ENCODE data around the gene VWF. TPM values are rescaled to one million over a fixed set of nuclear protein-coding genes. Genes with fewer than 3 reads are reported as not detected.

Gene VWF
- total and polyA plus RNA-seq, 9 donors = 37.9 to 278 (median 107) TPM

DNA sequence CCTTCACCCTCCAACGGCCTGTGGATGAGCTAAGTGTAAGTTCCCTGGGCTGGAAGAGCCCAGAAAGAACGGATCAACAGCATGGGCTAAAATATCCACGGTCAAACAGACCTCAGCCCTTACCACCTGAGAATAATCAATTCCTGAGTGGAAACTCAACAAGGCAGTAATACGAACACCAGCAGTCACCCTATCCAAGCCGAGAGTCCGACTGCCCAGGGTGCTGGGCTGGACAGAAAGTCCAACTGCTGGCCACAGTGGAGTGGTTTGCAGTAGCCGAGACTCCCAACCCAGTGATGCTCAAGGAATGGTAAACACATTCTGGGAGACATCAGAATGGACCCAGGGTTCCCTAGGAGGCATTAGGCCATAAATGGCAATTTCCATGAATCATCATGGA lies 216.2 kb downstream of the VWF start:
- Histone ChIP-seq H3K27me3 (no peaks in the 10 kb centered on the region), H3K4me1 (ENCODE audit: insufficient read depth) (no peaks in the 10 kb centered on the region), H3K36me3 (no peaks in the 10 kb centered on the region), H3K9me3 (no peaks in the 10 kb centered on the region), H3K4me3 (no peak overlapping the region), H3K27ac (no peak overlapping the region)
- DNase-seq = no peak
- 74 to 81% (median 76%) methylated on average over 7 of the region's 7 CpGs for WGBS, 3 donors
- TF ChIP-seq, protein P1, sequence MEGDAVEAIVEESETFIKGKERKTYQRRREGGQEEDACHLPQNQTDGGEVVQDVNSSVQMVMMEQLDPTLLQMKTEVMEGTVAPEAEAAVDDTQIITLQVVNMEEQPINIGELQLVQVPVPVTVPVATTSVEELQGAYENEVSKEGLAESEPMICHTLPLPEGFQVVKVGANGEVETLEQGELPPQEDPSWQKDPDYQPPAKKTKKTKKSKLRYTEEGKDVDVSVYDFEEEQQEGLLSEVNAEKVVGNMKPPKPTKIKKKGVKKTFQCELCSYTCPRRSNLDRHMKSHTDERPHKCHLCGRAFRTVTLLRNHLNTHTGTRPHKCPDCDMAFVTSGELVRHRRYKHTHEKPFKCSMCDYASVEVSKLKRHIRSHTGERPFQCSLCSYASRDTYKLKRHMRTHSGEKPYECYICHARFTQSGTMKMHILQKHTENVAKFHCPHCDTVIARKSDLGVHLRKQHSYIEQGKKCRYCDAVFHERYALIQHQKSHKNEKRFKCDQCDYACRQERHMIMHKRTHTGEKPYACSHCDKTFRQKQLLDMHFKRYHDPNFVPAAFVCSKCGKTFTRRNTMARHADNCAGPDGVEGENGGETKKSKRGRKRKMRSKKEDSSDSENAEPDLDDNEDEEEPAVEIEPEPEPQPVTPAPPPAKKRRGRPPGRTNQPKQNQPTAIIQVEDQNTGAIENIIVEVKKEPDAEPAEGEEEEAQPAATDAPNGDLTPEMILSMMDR (IDR thresholded peaks at IDR 0.05) = no peak
- TF ChIP-seq POLR2A (IDR thresholded peaks at IDR 0.05) (no peak), EP300 (IDR thresholded peaks at IDR 0.05) (no peak)
- intact Hi-C loops (cut with DNase I) = no loop called here

DNA sequence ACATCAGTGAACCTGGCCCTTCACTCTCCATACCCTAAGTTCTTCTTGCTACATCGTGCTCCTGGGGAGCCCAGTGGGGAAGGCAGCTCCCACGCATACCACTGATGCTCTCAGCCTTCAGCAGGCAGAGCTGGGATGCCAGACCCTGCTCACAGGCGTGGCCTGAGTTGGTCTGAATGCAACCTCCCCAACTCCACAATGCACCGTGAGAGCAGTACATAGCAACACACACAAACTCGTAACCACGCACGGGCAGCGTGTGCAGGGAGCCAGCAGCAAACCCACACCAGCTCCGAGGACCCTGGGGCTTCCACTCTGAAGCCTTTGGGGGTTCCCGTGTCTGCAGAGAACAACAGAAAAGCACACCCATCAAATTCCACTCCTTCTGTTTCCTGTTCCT lies 216.7 kb downstream of the VWF start:
- intact Hi-C loops (cut with DNase I) = no loop called here
- no peak overlapping the region for H3K4me3 ChIP-seq
- TF ChIP-seq EP300 (IDR thresholded peaks at IDR 0.05) (no peak), POLR2A (IDR thresholded peaks at IDR 0.05) (no peak)
- TF ChIP-seq, protein P1 (IDR thresholded peaks at IDR 0.05) = no peak
- no peaks in the 10 kb centered on the region for H3K9me3 ChIP-seq
- H3K27ac ChIP-seq = no peak overlapping the region
- DNase-seq = no peak
- H3K36me3 ChIP-seq = no peaks in the 10 kb centered on the region
- WGBS, 3 donors = 29 to 33% (median 31%) methylated on average over 10 of the region's 10 CpGs
- H3K27me3 ChIP-seq = no peaks in the 10 kb centered on the region
- H3K4me1 ChIP-seq (ENCODE audit: insufficient read depth) = no peaks in the 10 kb centered on the region

DNA sequence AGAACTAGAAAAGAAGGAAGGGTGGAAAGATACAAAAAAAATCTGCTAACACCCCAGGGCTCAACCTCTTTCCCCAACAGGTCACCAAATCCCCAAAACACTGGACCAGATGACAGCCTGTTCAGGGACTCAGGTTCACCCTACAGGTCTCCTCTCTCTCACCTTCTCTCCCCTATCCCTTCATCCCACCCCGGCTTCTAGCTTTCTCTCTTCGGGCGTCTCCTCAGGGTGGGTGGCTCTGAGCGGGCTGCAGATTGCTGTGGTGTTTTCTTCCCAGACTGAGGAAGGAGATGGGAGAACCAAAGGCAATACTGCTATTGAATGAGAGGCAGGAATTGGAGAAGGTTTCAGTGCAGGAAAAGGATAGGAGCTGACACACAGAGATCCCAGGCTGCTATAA lies 218.7 kb downstream of the VWF start:
- no peaks in the 10 kb centered on the region for H3K27me3 ChIP-seq
- TF ChIP-seq EP300 (IDR thresholded peaks at IDR 0.05) = no peak
- H3K4me3 ChIP-seq = no peak overlapping the region
- H3K27ac ChIP-seq = no peak overlapping the region
- H3K4me1 ChIP-seq (ENCODE audit: insufficient read depth) = no peaks in the 10 kb centered on the region
- no peak for DNase-seq
- no peaks in the 10 kb centered on the region for H3K36me3 ChIP-seq
- intact Hi-C loops (cut with DNase I) = no loop called here
- 83 to 93% (median 92%) methylated on average over 4 of the region's 4 CpGs for WGBS, 3 donors
- H3K9me3 ChIP-seq = no peaks in the 10 kb centered on the region

DNA sequence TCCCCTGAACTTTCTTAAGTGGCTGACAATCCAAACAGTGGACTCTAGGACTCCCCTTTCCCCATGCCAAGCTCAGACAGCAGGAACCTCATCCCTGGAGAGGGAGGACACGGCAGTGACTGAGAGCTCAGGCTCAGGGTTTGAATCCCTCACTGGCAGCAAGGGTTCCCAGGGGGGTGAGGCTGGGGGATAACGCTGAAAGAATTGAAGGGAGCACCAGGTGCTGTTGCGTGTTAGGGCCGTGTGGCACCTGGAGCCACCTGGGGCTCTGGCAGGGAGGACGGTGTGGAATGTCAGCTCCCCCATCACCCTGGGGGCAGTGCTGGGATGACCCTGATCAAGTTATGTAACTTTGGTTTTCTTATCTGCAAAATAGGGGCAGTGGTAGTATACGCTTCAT lies 219.5 kb downstream of the VWF start:
- H3K27me3 ChIP-seq = no peaks in the 10 kb centered on the region
- no peaks in the 10 kb centered on the region for H3K36me3 ChIP-seq
- no peak for DNase-seq
- no peaks in the 10 kb centered on the region for H3K4me1 ChIP-seq (ENCODE audit: insufficient read depth)
- intact Hi-C loops (cut with DNase I) = no loop called here
- H3K27ac ChIP-seq = no peak overlapping the region
- WGBS, 3 donors = 41 to 64% (median 52%) methylated on average over 6 of the region's 6 CpGs
- no peaks in the 10 kb centered on the region for H3K9me3 ChIP-seq
- TF ChIP-seq POLR2A (IDR thresholded peaks at IDR 0.05) (no peak), EP300 (IDR thresholded peaks at IDR 0.05) (no peak)
- H3K4me3 ChIP-seq = no peak overlapping the region

DNA sequence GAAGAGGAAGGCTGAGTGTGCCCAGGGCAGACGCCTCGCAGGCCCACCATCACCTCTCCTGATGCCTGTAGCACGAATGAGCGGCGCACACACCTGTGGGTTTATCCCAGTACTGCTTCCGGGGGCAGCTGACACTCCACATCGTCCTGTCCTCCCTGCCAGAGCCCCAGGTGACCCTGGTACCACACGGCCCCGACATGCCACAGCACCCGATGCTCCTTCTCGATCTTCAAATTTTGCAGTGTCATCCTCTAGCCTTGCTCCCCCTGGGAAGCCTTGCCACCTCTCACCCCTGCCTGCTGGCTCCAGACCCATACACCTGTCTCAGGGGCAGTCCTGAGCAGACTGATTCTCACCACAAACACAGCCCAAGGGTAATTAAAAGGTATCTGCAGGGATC lies 220.0 kb downstream of the VWF start:
- intact Hi-C loops (cut with DNase I) = no loop called here
- H3K27me3 ChIP-seq = no peaks in the 10 kb centered on the region
- WGBS, 3 donors = 78 to 89% (median 84%) methylated on average over 11 of the region's 11 CpGs
- no peaks in the 10 kb centered on the region for H3K4me1 ChIP-seq (ENCODE audit: insufficient read depth)
- DNase-seq = no peak
- H3K9me3 ChIP-seq = no peaks in the 10 kb centered on the region
- H3K4me3 ChIP-seq = no peak overlapping the region
- H3K27ac ChIP-seq = no peak overlapping the region
- no peak for TF ChIP-seq EP300 (IDR thresholded peaks at IDR 0.05)
- TF ChIP-seq, protein P1 (IDR thresholded peaks at IDR 0.05) = no peak
- no peak for TF ChIP-seq POLR2A (IDR thresholded peaks at IDR 0.05)
- H3K36me3 ChIP-seq = no peaks in the 10 kb centered on the region

DNA sequence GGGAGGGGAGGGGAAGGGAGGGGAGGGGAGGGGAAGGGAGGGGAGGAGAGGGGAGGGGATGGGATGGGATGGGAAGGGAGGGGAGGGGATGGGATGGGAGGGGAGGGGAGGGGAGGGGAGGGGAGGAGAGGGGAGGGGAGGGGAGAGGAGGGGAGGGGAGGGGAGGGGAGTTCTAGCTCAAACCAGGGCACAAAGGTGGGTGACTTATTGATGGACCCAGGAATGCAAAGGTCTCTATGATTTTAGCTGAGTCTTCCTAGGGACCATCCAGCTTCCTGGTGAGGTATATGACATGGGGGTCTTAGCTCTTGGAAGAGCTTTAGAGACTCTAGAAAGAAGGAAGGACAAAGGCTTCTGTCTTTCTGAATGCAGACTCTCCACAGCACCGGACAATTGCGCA lies 221.7 kb downstream of the VWF start:
- H3K27ac ChIP-seq = no peak overlapping the region

More for the DNA sequence above, 221.7 kb downstream of the VWF start:
- H3K36me3 ChIP-seq = no peaks in the 10 kb centered on the region
- no peaks in the 10 kb centered on the region for H3K4me1 ChIP-seq (ENCODE audit: insufficient read depth)
- intact Hi-C loops (cut with DNase I) = no loop called here
- TF ChIP-seq, protein P1 (IDR thresholded peaks at IDR 0.05) = no peak
- TF ChIP-seq POLR2A (IDR thresholded peaks at IDR 0.05) = no peak
- no peak for TF ChIP-seq EP300 (IDR thresholded peaks at IDR 0.05)
- H3K4me3 ChIP-seq = no peak overlapping the region
- 89 to 94% (median 94%) methylated on average over 2 of the region's 2 CpGs for WGBS, 3 donors
- no peaks in the 10 kb centered on the region for H3K9me3 ChIP-seq
- no peaks in the 10 kb centered on the region for H3K27me3 ChIP-seq
- no peak for DNase-seq
